ENCODE measurements around the gene NR1H2.

NR1H2 gene

DNA sequence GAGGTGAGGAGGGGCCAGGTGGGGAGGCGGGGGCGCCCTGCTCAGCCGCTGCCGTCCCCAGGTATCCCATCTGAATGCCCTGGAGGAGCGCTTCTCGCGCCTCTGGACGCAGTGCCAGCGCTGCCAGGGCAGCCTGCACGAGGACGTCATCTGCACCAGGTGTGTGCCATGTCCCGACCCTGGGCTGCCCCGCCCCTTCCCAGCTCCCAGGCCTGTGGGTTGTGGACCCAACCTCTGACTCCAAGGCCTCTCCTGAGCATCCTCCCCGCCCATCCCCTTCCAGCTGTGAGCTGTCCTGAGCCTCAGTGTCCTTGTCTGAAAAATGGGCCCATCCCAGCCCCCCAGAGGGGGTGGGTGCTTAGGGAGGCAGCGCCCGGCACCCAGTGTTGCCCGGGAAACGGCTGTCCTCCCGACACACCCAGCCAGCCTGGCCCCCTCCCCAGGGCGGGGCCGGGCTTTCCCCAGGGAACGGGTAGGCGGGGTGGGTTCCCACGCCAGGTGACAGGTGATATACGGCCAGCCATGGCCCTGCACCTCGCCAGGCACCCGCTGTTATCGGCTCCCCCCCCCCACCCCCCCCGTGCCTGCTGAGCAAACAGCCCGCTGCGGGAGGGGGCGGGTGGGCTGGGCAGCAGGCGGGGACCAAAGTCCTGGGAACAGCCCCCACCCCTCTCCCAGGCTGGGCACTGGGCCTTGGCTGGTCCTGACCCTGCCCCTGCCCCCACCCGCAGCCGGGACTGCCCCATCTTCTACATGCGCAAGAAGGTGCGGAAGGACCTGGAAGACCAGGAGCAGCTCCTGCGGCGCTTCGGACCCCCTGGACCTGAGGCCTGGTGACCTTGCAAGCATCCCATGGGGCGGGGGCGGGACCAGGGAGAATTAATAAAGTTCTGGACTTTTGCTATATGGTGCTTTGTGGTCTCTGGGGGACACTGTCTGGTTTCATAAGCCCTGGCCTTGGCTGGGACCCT lies 41.1 kb downstream of the NR1H2 start:
- intact Hi-C loops (cut with DNase I): no loop called here
- no peak for DNase-seq

DNA sequence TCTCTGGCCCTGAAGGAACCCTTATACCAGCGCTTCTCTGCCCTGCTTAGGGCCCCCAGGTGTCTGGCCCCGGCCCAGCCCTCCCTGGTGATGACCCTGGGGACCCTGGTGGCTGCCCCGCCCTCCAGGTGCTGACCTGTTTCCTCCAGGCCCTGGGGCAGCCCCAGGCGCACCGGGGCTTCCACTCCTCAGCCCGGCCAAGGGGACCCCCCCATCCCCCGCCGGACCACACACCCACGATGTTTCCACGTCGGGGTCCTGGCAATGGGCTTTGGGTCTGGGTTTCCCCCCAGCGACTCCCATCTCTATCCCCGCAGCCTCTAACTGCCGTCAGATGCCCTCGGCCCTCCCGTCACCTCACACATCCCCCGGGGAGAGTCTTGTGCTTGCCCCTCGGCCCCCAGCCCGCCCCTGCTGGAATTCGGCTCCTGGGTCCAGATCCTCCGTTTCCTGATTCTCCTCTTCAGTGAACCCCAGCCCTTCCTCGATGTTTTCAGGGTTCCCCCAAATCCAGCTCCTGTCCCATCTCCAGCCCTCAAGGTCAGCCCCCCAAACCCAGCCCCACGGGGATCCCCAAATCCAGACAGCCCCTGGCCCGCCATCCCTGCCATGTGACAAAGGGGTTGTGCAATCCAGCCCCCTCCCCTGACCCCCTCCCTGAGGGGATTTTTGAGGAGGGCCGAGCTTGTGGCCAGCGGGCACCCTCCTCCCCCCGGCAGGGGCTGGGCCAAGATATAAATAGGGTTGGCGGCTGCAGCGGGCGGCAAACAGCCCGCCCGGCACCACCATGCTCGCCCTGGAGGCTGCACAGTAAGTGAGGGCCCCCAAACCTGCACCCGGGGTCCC lies 42.1 kb downstream of the NR1H2 start, which contains the start of gene SPIB:
TSS of gene SPIB (plus strand) at position 763 of the 846 bp plus-strand sequence. CDS start at position 788, 25 bp downstream.
- intact Hi-C loops (cut with DNase I): no loop called here
- DNase-seq: no peak

DNA sequence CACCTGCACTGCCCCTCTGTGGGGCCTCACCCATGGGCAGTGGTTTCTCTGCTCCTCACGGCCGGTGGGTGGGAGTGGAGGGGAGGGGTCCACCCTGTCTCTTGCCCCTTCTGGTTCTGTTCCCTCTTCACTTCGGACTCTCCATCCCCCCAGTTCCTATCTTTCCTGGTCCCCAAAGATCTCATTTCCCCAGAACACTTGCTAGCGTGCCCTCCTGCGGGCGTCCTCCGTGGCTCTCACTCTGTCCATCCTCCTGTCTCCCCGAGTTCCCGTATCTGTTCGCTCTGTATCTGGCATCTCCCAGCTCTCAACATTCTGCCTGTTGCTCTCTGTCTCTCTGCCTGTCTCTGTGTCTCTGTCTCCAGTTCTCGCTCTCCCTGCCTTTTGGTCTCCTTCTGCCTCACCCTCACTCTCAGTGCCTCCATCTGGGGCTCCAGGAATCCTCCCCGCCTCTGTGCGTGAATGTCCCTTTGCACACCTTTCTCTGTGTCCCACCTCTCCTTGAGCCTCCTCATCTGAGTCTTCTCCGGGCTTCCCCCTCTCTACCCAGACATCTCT lies 42.8 kb downstream of the NR1H2 start:
- DNase-seq: no peak
- intact Hi-C loops (cut with DNase I): no loop called here

DNA sequence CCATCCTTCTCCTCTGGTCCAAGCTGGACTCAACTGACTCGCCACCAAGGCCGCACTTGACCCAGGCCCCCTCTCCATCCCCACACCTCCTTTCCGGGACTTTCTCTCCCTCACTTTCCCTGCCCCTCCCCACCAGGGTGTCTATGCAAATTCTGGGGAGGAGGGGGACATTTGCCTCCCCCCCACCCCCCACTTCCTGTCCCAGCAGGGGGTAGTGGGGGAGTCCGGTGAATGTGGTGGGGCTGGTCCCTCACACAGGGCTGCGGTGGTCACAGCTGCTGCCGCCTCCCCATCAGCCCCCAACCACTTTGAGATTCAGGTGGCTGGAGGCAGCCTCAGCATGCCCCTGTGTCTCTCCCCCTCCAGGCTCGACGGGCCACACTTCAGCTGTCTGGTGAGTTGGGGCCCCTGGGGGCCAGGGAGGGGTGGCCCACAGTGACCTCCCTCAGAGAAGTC lies 43.4 kb downstream of the NR1H2 start:
- DNase-seq: no peak
- intact Hi-C loops (cut with DNase I): no loop called here

DNA sequence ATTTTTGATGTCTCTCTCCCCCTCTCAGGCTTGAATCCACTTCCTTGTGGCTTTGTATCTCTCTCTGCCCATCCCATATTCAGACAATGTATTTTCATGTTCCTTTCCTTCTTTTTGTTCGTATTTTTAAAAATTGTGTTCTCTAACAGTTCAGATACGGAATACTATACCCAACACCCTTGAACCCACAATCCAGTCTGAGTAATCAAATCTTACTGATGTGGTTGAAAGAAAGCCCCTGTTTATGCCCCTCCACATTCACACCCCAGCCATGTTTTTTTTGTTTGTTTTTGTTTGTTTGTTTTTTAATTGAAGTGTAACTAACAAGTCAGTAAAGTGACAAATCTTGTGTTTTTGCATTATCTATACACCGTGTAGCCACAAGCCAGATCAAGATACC lies 43.9 kb downstream of the NR1H2 start:
- intact Hi-C loops (cut with DNase I): no loop called here
- DNase-seq: no peak

DNA sequence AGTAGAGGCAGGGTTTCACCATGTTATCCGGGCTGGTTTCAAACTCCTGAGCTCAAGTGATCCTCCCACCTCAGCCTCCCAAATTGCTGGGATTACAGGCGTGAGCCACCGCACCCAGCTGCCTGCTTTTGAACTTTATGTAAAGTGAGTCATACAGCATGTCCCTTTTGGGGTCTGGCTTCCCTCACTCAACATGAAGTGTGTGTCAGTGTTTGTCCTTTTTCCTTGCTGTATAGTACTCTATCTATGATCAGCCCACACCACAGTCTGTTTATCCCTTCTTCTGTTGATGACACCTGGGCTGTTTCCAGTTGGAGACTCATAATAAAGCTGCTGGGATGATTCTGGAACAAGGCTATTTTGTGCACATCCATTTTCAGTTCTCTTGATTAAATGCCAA lies 44.6 kb downstream of the NR1H2 start:
- DNase-seq: no peak

DNA sequence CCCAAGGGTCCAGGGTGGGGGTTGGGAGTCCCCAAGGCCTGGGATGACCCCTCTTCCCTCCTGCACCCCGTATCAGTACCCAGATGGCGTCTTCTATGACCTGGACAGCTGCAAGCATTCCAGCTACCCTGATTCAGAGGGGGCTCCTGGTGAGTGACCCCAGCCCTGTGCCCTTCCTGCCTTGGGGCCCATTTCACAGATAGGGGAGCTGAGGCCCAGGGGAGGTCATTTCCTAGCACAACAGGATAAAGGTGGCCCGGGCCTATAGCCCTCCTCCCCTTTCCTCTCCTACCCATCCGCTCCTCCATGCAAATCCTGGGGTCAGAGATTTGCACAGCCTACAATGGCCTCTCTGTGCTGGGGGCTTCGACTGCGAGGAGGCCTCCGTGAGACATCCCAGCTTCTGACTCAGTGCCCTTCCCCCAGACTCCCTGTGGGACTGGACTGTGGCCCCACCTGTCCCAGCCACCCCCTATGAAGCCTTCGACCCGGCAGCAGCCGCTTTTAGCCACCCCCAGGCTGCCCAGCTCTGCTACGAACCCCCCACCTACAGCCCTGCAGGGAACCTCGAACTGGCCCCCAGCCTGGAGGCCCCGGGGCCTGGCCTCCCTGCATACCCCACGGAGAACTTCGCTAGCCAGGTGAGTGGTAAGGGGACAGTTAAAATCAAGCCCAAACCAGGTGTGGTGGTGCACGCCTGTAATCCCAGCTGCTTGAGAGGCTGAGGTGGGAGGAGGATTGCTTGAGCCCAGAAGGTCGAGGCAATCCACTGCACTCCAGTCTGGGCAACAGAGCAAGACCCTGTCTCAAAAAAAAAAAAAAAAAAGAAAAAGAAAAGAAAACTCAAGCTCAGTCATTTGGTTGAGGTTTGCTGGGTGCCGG lies 46.4 kb downstream of the NR1H2 start:
- intact Hi-C loops (cut with DNase I): no loop called here
- no peak for DNase-seq

More for the DNA sequence above, 44.6 kb downstream of the NR1H2 start:
- intact Hi-C loops (cut with DNase I): no loop called here

DNA sequence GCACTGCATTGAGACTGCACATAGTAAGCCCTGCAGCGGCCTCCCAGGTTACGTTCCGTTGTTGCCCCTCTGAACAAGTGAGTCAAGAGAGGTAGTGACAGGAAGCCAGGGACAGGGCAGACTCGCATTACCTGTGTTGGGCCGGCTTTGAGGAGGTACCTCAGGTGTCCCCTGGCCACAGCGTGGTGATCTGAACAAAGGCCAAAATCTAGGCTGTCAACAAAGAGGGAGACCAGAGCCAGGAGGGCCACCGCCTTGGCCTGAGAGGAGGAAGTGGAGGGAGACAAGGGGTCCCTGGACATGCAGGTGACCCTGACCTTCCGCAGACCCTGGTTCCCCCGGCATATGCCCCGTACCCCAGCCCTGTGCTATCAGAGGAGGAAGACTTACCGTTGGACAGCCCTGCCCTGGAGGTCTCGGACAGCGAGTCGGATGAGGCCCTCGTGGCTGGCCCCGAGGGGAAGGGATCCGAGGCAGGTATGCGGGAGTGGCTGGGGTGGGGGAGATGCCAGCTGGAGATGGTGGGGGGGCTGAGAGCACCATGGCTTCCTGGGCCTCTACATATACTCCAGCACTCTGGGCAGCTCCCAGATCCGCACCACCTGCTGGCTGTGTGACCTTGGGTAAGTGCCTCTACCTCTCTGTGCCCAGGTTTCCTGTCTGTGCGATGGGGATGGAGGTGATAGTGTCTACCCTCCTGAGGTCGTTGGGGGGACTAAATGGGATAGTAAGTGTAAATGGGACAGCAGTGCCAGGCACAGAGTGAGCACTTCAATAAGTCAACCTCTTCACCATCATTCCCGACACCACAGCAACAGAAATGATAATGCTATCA lies 47.2 kb downstream of the NR1H2 start:
- intact Hi-C loops (cut with DNase I): no loop called here
- DNase-seq: no peak

DNA sequence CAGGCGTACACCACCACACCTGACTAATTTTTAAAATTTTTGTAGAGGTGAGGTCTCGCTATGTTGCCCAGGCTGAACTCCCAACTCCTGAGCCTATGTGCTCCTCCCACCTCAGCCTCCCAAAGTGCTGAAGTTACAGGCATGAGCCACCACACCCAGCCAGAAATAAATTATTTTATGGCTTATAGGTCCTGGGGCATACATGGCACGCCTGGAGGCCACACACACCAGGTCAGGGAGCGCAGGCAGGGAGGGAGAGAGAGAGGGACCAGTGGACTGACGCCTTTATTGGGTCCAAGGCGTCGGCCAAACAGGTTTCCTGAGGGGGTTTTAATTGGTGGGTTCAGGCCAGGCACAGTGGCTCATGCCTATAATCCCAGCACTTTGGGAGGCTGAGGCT lies 49.3 kb downstream of the NR1H2 start:
- intact Hi-C loops (cut with DNase I): no loop called here
- no peak for DNase-seq

DNA sequence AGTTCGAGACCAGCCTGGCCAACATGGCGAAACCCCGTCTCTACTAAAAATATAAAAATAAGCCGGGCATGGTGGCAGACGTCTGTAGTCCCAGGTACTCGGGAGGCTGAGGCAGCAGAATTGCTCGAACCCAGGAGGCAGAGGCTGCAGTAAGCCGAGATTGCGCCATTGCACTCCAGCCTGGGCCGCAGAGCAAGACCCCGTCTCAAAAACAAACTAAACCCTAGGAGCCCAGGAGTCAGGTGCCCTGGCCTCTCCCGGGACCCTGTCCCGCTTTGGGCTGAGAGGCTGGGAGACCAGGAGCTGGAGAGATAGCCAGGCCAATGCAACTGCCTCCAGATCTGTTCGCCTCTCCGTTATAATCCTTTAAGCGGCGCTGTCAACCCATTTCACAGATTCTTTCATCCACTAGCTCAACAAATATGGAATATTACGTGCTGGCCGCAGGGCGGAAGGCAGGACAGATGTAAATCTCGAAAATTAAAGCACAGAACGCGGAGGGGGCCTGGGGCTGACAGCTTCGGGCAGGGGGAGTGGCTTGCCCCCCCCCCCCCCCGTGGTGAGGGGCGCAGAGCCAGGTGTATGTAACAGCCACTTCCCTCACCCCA lies 51.2 kb downstream of the NR1H2 start:
- intact Hi-C loops (cut with DNase I): no loop called here
- no peak for DNase-seq

DNA sequence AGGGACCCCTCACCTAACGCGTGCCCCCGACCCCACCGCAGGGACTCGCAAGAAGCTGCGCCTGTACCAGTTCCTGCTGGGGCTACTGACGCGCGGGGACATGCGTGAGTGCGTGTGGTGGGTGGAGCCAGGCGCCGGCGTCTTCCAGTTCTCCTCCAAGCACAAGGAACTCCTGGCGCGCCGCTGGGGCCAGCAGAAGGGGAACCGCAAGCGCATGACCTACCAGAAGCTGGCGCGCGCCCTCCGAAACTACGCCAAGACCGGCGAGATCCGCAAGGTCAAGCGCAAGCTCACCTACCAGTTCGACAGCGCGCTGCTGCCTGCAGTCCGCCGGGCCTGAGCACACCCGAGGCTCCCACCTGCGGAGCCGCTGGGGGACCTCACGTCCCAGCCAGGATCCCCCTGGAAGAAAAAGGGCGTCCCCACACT lies 51.8 kb downstream of the NR1H2 start:
- intact Hi-C loops (cut with DNase I): no loop called here
- DNase-seq: peak; percentile 55 to 97 (median 80)

DNA sequence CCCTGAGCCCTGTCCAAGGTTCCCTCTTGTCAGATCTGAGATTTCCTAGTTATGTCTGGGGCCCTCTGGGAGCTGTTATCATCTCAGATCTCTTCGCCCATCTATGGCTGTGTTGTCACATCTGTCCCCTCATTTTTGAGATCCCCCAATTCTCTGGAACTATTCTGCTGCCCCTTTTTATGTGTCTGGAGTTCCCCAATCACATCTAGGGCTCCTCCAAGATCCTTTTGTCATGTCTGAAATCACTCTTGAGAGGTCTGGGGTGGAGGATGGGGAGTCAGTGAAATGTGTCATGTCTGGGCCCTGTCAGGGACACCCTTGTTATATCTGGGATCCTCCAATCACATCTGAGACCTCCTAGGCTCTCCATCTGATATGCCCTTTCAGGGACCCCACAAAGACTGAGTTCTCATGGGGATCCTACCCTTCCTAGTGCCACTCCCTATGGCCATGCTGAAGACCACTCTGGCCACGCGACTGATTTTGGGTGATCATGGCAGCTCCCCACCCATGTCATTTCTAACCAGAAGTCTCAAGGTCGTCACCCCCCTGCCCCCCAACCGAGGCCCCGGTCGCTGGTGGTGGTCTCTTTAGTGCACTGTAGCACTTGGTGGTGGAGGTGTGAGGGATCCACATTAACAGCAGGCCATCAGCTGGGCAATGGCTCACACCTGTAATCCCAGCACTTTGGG lies 52.7 kb downstream of the NR1H2 start:
- DNase-seq: peak in 1 of 10 donors; percentile 41
- intact Hi-C loops (cut with DNase I): no loop called here

DNA sequence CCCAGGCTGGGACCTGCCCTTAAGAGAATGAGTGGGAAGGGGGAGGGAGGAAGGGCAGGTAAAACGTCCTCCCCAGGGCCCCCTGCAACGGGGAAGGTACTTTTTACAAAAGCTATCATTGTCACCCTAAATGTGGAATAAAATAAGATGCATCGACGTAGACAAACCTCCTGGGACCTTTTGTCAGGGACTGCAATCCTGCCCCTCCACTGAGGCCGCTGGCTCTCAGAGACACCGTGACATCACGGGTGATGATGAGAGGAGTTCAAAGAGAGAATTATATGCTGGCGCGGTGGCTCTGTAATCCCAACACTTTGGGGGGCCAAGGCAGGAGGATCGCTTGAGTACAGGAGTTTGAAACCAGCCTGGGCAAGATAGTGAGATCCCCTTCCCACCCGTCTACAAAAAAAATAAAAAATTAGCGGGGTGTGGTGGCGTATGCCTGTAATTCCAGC lies 54.7 kb downstream of the NR1H2 start:
- no peak for DNase-seq
- intact Hi-C loops (cut with DNase I): no loop called here

DNA sequence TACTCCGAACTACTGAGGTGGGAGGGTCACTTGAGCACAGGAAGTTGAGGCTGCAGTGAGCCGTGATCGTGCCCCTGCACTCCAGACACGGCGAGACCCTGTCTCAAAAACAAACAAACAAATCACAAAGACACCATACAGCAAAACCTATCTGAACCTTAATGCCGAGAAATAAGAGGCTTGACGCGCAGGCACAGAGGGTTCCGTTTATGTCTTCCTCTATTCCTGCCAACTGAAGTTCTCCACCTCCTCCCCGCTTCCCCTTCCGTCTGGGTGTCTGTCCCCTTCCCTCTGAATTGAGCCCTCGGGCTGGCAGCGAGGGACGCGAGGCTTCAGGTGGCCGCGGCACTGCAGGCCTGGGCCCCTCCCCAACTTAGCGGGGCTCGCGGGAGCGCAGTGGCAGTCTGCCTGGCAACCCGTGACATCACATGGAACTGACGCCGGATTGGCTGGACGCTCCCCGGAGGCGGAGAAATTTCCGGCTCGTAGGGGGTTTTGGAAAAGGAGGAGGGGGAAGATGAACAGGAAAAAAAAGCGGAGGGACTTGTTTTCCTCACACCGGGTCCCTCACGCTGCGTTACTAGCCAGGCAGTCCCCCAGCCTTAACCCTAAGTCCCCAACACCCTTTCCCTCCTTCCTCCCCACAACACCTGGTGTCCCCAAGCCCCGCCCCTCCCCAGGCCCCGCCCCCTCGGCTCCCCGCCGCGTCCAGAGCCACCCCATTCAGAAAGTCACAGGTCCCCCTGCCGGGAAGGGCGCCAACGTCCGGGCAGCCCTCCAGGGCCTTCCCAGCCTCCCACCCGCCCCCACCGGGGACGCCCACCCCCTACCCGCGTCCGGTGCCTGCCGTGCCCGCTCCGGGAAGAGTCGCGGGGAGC lies 55.3 kb downstream of the NR1H2 start:
- peak; percentile 71 to 98 (median 89) for DNase-seq
- intact Hi-C loops (cut with DNase I): no loop called here

DNA sequence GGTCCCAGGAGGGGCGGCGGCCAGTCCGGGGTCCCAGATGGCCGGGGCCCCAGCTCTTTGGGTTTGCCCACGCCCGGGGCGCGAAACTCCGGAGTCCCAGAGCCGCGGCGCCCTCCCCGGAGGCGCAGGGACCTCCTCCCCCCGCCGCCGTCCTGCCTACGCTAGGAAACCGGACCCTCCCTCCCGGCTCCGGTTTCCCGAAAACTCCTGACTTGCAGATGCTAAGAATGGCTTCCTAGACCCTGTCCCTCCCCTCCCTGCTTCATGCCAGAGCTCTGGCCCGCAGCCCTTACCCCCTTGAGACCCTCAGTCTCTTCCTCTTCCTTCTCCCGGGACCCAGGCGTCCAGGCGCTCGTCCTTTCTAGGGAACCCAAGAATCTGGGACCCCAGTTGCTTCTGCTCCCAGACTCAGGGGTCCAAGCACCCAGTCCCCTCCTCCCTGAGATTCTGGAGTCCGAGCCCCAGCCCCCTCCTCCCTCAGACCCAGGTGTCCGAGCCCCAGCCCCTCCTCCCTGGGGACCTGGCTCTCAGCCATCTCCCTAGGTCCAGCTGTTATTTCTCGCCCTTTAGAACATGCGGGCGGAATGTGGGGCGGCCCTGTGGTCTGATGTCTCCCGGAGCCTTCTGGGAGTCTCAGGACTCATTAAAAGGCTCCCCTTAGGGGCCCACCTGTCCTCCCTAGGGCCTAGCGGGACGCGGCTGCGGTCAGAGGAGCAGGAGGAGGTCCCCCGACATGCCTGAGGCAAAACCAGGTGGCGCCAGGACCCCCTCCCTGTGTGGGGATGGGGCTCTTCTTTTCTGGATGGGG lies 56.2 kb downstream of the NR1H2 start, which contains the start of gene MYBPC2:
TSS of gene MYBPC2 (plus strand) at position 672 of the 808 bp plus-strand sequence. CDS start at position 734, 62 bp downstream.
- peak in 1 of 10 donors; percentile 39 for DNase-seq
- intact Hi-C loops (cut with DNase I): no loop called here

All from posterior cingulate gyrus (tissue), 11 donors.